A549 treated with DMSO at 1 μM for 4 hours (cell line): Measurements from ENCODE around the gene OR51I2. TPM values are rescaled to one million over a fixed set of nuclear protein-coding genes. Genes with fewer than 3 reads are reported as not detected.

Experiments used
- total RNA-seq: library from RNA; stranded (reverse); fragments of 200-300 nt; extraction: Qiagen RNA extraction; gene quantifications from 5 replicates; pipeline ENCODE4 v1.2.3, GENCODE V29; 2022; ENCODE audit warnings: low read depth

Gene OR51I2
- not detected in 5 replicates for total RNA-seq

DNA sequence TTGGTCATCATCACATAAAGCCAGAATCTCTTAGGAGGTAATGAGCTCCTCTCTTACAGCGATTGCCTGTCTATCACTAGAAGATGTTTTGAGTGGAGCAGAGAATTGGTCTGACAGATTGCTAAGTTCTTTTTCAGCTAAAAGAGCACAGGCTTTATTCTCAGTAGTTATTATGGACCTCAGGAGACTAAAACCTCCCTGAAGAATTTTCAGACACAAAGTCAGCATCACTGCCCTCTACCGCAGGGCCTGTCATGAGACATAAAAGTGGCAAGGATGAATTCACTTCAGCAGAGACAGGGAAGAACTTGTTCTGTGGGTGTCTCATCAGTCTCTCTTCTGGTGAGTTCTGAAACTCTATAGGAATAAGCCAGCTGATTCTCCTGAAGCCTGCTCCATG is at the start of gene OR51I2:
Gene OR51I2, plus strand, starts transcription at position 301 of the 400 bp plus-strand sequence. CDS start 4,166 bp downstream, outside the sequence.

DNA sequence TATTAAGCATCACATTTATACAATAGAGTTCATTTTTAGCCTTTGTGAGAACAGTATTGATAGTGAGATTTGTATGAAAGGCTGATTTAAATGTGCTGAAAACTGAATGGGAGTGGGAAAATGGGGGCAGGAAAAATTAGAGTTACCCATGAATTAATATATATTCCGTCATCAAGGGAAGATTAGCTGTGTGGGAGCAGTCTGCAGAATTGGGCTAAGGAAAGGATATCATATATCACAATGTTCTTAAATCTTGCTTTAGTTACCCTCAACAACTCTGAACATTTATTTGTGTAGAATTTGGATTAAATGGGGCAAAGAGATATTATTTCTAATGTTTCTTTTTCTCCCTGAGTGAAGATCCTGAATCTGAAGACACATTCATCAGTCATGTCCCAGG is 27.3 kb upstream of the OR51I2 start, which contains the start of gene OR51Q1:
Gene OR51Q1, plus strand, starts transcription at position 301 of the 400 bp plus-strand sequence. Its CDS starts 90 bp downstream, at position 391.

GRCh38 chr11:5441414-5441813 is 7.7 kb upstream of the OR51I2 start, which contains the start of gene OR51I1:
TSS of gene OR51I1 (minus strand) at chr11:5441514. CDS start at chr11:5441514, 0 bp downstream.

GRCh38 chr11:5488385-5488784 is 39.3 kb downstream of the OR51I2 start, which contains the start of gene OR52D1:
TSS of gene OR52D1 (plus strand) at chr11:5488685. CDS start at chr11:5488707, 22 bp downstream.

Other genes with a start within 250 kb of the OR51I2 start
- gene OR51V1, start 248.6 kb upstream of the OR51I2 start, total RNA-seq: not detected in 5 replicates
- not detected in 5 replicates for gene HBB, start 222.3 kb upstream of the OR51I2 start, total RNA-seq
- gene HBD, start 214.8 kb upstream of the OR51I2 start, total RNA-seq: not detected in 5 replicates
- not detected in 5 replicates for gene HBG1, start 199.5 kb upstream of the OR51I2 start, total RNA-seq
- gene HBG2, start 194.5 kb upstream of the OR51I2 start, total RNA-seq: not detected in 5 replicates
- not detected in 5 replicates for gene HBE1, start 179.4 kb upstream of the OR51I2 start, total RNA-seq
- not detected in 5 replicates for gene OR51B4, start 147.4 kb upstream of the OR51I2 start, total RNA-seq
- not detected in 5 replicates for gene OR51B2, start 125.0 kb upstream of the OR51I2 start, total RNA-seq
- gene OR51B5, start 105.8 kb upstream of the OR51I2 start, total RNA-seq: not detected in 5 replicates
- gene OR51B6, start 97.8 kb upstream of the OR51I2 start, total RNA-seq: not detected in 5 replicates
- gene OR51M1, start 65.5 kb upstream of the OR51I2 start, total RNA-seq: not detected in 5 replicates
- not detected in 5 replicates for gene OR51Q1, start 27.2 kb upstream of the OR51I2 start, total RNA-seq
- not detected in 5 replicates for gene OR51I1, start 7.8 kb upstream of the OR51I2 start, total RNA-seq
- gene OR52D1, start 39.4 kb downstream of the OR51I2 start, total RNA-seq: not detected in 5 replicates
- gene UBQLN3, start 60.6 kb downstream of the OR51I2 start, total RNA-seq: not detected in 5 replicates
- gene UBQLNL, start 67.4 kb downstream of the OR51I2 start, total RNA-seq: 0.03 TPM in 2 of 5 replicates, not detected in the others
- not detected in 5 replicates for gene OR52H1, start 99.2 kb downstream of the OR51I2 start, total RNA-seq
- not detected in 5 replicates for gene OR52B6, start 131.6 kb downstream of the OR51I2 start, total RNA-seq
- 11.4 to 16.0 TPM (median 13.3 TPM) in 5 replicates for gene TRIM6, start 147.3 kb downstream of the OR51I2 start, total RNA-seq
- gene TRIM34, start 175.7 kb downstream of the OR51I2 start, total RNA-seq: 3.1 to 4.0 TPM (median 3.4 TPM) in 5 replicates
- 12.7 to 15.0 TPM (median 12.9 TPM) in 5 replicates for gene TRIM5, start 235.8 kb downstream of the OR51I2 start, total RNA-seq
- gene TRIM22, start 240.5 kb downstream of the OR51I2 start, total RNA-seq: 0.42 to 1.0 TPM (median 0.66 TPM) in 5 replicates